ENCODE results near the gene PSMD6.

Gene PSMD6

GRCh38 chr3:63972196-63972595 lies 51.1 kb downstream of the PSMD6 start:
- no peak for TF ChIP-seq CTCF (IDR thresholded peaks at IDR 0.05; ENCODE audit: low read depth, low read length, missing control alignments)
- H3K4me3 ChIP-seq (replicated peaks; ENCODE audit: low read depth, low read length) = no peak overlapping the region
- no peak for DNase-seq (ENCODE audit: extremely low read depth, low read depth)

GRCh38 chr3:63970631-63971475 lies 52.4 kb downstream of the PSMD6 start:
- no peak for DNase-seq (ENCODE audit: extremely low read depth, low read depth)
- H3K4me3 ChIP-seq (replicated peaks; ENCODE audit: low read depth, low read length) = no peak overlapping the region
- no peak for TF ChIP-seq CTCF (IDR thresholded peaks at IDR 0.05; ENCODE audit: low read depth, low read length, missing control alignments)

GRCh38 chr3:63969876-63970275 lies 53.4 kb downstream of the PSMD6 start:
- no peak for TF ChIP-seq CTCF (IDR thresholded peaks at IDR 0.05; ENCODE audit: low read depth, low read length, missing control alignments)
- no peak overlapping the region for H3K4me3 ChIP-seq (replicated peaks; ENCODE audit: low read depth, low read length)
- DNase-seq (ENCODE audit: extremely low read depth, low read depth) = no peak

- DNase-seq (ENCODE audit: extremely low read depth, low read depth) = no peak
These were observed 54.5 kb downstream of the PSMD6 start for GRCh38 chr3:63968612-63969350.

GRCh38 chr3:63967675-63968611 lies 55.4 kb downstream of the PSMD6 start:
- no peak for DNase-seq (ENCODE audit: extremely low read depth, low read depth)
- no peak for TF ChIP-seq CTCF (IDR thresholded peaks at IDR 0.05; ENCODE audit: low read depth, low read length, missing control alignments)
- H3K4me3 ChIP-seq (replicated peaks; ENCODE audit: low read depth, low read length) = no peak overlapping the region

More at GRCh38 chr3:63968612-63969350, 54.5 kb downstream of the PSMD6 start:
- no peak overlapping the region for H3K4me3 ChIP-seq (replicated peaks; ENCODE audit: low read depth, low read length)
- TF ChIP-seq CTCF (IDR thresholded peaks at IDR 0.05; ENCODE audit: low read depth, low read length, missing control alignments) = no peak

- H3K4me3 ChIP-seq (replicated peaks; ENCODE audit: low read depth, low read length) = no peak overlapping the region
- TF ChIP-seq CTCF (IDR thresholded peaks at IDR 0.05; ENCODE audit: low read depth, low read length, missing control alignments) = no peak
- no peak for DNase-seq (ENCODE audit: extremely low read depth, low read depth)
These were observed 56.4 kb downstream of the PSMD6 start for GRCh38 chr3:63966871-63967270.
